H9 (cell line): Measurements from ENCODE around the gene THEMIS. TPM values are rescaled to one million over a fixed set of nuclear protein-coding genes. Genes with fewer than 3 reads are reported as not detected.

Experiments
- DNase-seq: peaks from one replicate; pipeline ENCODE4 v3.0.0-alpha.2; 2017
- H2AFZ ChIP-seq: one replicate; pipeline ENCODE4 v1.6.1; 2013; ENCODE audit warnings: mild to moderate bottlenecking, low read length, control low read depth, moderate library complexity
- H2AK5ac ChIP-seq: 2 replicates; pipeline ENCODE4 v1.6.1; 2013; ENCODE audit warnings: low read length, control low read depth, mixed read lengths; ENCODE audit not compliant: insufficient read length
- H2BK120ac ChIP-seq: one replicate; pipeline ENCODE4 v1.6.1; 2013; ENCODE audit warnings: low read depth, mild to moderate bottlenecking, low read length, control low read depth, inconsistent platforms; ENCODE audit not compliant: poor library complexity, severe bottlenecking
- H2BK12ac ChIP-seq: 2 replicates; pipeline ENCODE4 v1.6.1; 2013; ENCODE audit warnings: low read length, control low read depth, mixed read lengths, low read depth; ENCODE audit not compliant: insufficient read length
- H2BK15ac ChIP-seq: 2 replicates; pipeline ENCODE4 v1.6.1; 2013; ENCODE audit warnings: low read depth, low read length, control low read depth
- H2BK20ac ChIP-seq: one replicate; pipeline ENCODE4 v1.6.1; 2013; ENCODE audit warnings: low read depth, mild to moderate bottlenecking, low read length, control low read depth, inconsistent platforms; ENCODE audit not compliant: poor library complexity, severe bottlenecking
- H2BK5ac ChIP-seq: 2 replicates; pipeline ENCODE4 v1.6.1; 2013; ENCODE audit warnings: low read length, control low read depth, mixed read lengths; ENCODE audit not compliant: insufficient read length
- H3K14ac ChIP-seq: 2 replicates; pipeline ENCODE4 v1.6.1; 2013; ENCODE audit warnings: low read length, control low read depth; ENCODE audit not compliant: insufficient read depth
- H3K18ac ChIP-seq: 2 replicates; pipeline ENCODE4 v1.6.1; 2013; ENCODE audit warnings: low read depth, mild to moderate bottlenecking, mixed read lengths, low read length, control low read depth; ENCODE audit not compliant: insufficient read length
- H3K23ac ChIP-seq: 2 replicates; pipeline ENCODE4 v1.6.1; 2013; ENCODE audit warnings: low read length, control low read depth, mixed read lengths, low read depth; ENCODE audit not compliant: insufficient read length
- H3K23me2 ChIP-seq: 2 replicates; pipeline ENCODE4 v1.6.1; 2013; ENCODE audit warnings: low read depth, mild to moderate bottlenecking, mixed read lengths, low read length, control low read depth; ENCODE audit not compliant: insufficient read length, poor library complexity, severe bottlenecking
- H3K27ac ChIP-seq: 2 replicates; pipeline ENCODE4 v1.5.1; 2013; ENCODE audit warnings: low read length, control low read depth, mixed read lengths, low read depth; ENCODE audit not compliant: insufficient read length
- H3K27me3 ChIP-seq: 2 replicates; pipeline ENCODE4 v1.6.1; 2013; ENCODE audit warnings: low read length, control low read depth, inconsistent platforms; ENCODE audit not compliant: insufficient read depth
- H3K4ac ChIP-seq: 2 replicates; pipeline ENCODE4 v1.6.1; 2013; ENCODE audit warnings: low read depth, mild to moderate bottlenecking, control low read depth, inconsistent platforms, low read length, moderate library complexity
- H3K4me1 ChIP-seq: 2 replicates; pipeline ENCODE4 v1.6.1; 2013; ENCODE audit warnings: low read length, control low read depth, inconsistent platforms; ENCODE audit not compliant: insufficient read depth
- H3K4me2 ChIP-seq: 2 replicates; pipeline ENCODE4 v1.6.1; 2013; ENCODE audit warnings: low read length, control low read depth, mixed read lengths; ENCODE audit not compliant: insufficient read length, insufficient read depth
- H3K56ac ChIP-seq: 2 replicates; pipeline ENCODE4 v1.6.1; 2013; ENCODE audit warnings: low read depth, mild to moderate bottlenecking, mixed read lengths, low read length, control low read depth; ENCODE audit not compliant: insufficient read length
- H3K79me1 ChIP-seq: 2 replicates; pipeline ENCODE4 v1.6.1; 2013; ENCODE audit warnings: low read depth, mild to moderate bottlenecking, moderate library complexity, low read length, control low read depth, inconsistent platforms; ENCODE audit not compliant: insufficient read depth, poor library complexity, severe bottlenecking
- H3K79me2 ChIP-seq: 2 replicates; pipeline ENCODE4 v1.6.1; 2013; ENCODE audit warnings: low read length, control low read depth, inconsistent platforms; ENCODE audit not compliant: insufficient read depth
- H3K9ac ChIP-seq: 2 replicates; pipeline ENCODE4 v1.6.1; 2013; ENCODE audit warnings: low read length, control low read depth, mixed read lengths; ENCODE audit not compliant: insufficient read length; ENCODE audit errors: extremely low read depth
- H3K9me3 ChIP-seq: one replicate; pipeline ENCODE4 v1.6.1; 2013; ENCODE audit warnings: low read depth, low read length, inconsistent platforms; ENCODE audit not compliant: control insufficient read depth
- H3T11ph ChIP-seq: one replicate; pipeline ENCODE4 v1.6.1; 2013; ENCODE audit warnings: mild to moderate bottlenecking, low read length, control low read depth, inconsistent platforms
- H4K20me1 ChIP-seq: one replicate; pipeline ENCODE4 v1.6.1; 2013; ENCODE audit not compliant: control insufficient read depth, insufficient read length, insufficient read depth
- H4K5ac ChIP-seq: 2 replicates; pipeline ENCODE4 v1.6.1; 2013; ENCODE audit warnings: low read depth, mild to moderate bottlenecking, mixed read lengths, low read length, control low read depth; ENCODE audit not compliant: insufficient read length
- H4K8ac ChIP-seq: replicated peaks from 2 replicates; pipeline ENCODE4 v1.6.1; 2013; ENCODE audit warnings: low read length, control low read depth, mixed read lengths, low read depth; ENCODE audit not compliant: insufficient read length
- H4K91ac ChIP-seq: 2 replicates; pipeline ENCODE4 v1.6.1; 2013; ENCODE audit warnings: low read depth, mild to moderate bottlenecking, moderate library complexity, mixed read lengths, low read length, control low read depth; ENCODE audit not compliant: insufficient read length
- H3K27ac Mint-ChIP-seq, 3 experiments: 2 replicates in 2 of 3; 3 replicates in 1 of 3; pipeline ENCODE4 v1.8.0; 2020 to 2021; ENCODE audit warnings: mixed read lengths in 3 of 3, mild to moderate bottlenecking in 1 of 3, moderate library complexity in 1 of 3
- H3K27me3 Mint-ChIP-seq: 2 replicates; pipeline ENCODE4 v1.8.0; 2021; ENCODE audit warnings: low read depth, mild to moderate bottlenecking, moderate library complexity, mixed read lengths
- H3K36me3 Mint-ChIP-seq, 3 experiments: 2 replicates in 2 of 3; 3 replicates in 1 of 3; pipeline ENCODE4 v1.8.0; 2020 to 2021; ENCODE audit warnings: low read depth in 3 of 3, mixed read lengths in 3 of 3; ENCODE audit not compliant: insufficient read depth in 1 of 3
- H3K4me1 Mint-ChIP-seq, 2 experiments: 2 replicates each; pipeline ENCODE4 v1.8.0; 2020; ENCODE audit warnings: mixed read lengths in 2 of 2
- H3K4me3 Mint-ChIP-seq, 2 experiments: 2 replicates in 1 of 2; 3 replicates in 1 of 2; pipeline ENCODE4 v1.8.0; 2020 to 2021; ENCODE audit warnings: mild to moderate bottlenecking in 2 of 2, mixed read lengths in 2 of 2, moderate library complexity in 1 of 2
- H3K9me3 Mint-ChIP-seq, 2 experiments: 2 replicates in 1 of 2; 3 replicates in 1 of 2; pipeline ENCODE4 v1.8.0; 2020; ENCODE audit warnings: mild to moderate bottlenecking in 2 of 2, mixed read lengths in 2 of 2, moderate library complexity in 1 of 2
- WGBS: extraction: QIAGEN DNeasy Blood & Tissue Kit; methylation state at CpG from one replicate; pipeline ENCODE4 v1.1.7; 2013; ENCODE audit warnings: missing lambda C conversion rate, low lambda C conversion rate, mixed read lengths; ENCODE audit not compliant: insufficient read length; ENCODE audit errors: extremely low coverage; 5-methylcytosine and 5-hydroxymethylcytosine counted together
- long read RNA-seq: library from polyadenylated mRNA; unstranded; transcript quantifications from one replicate; pipeline ENCODE4 v2.0.0, GENCODE V29; 2020
- total RNA-seq: library from RNA; stranded (reverse); gene quantifications from 2 replicates; pipeline ENCODE4 v1.2.1, GENCODE V29; 2021
- TF ChIP-seq, protein P1 (sequence below): fragments of 200-600 bp; sonication (generic); conservative IDR thresholded peaks from 3 replicates; pipeline ENCODE4 v1.8.0; 2021; ENCODE audit warnings: antibody characterized with exemption, mild to moderate bottlenecking

THEMIS gene
- total RNA-seq: not detected in 2 replicates
- long read RNA-seq: 0 reads

DNA sequence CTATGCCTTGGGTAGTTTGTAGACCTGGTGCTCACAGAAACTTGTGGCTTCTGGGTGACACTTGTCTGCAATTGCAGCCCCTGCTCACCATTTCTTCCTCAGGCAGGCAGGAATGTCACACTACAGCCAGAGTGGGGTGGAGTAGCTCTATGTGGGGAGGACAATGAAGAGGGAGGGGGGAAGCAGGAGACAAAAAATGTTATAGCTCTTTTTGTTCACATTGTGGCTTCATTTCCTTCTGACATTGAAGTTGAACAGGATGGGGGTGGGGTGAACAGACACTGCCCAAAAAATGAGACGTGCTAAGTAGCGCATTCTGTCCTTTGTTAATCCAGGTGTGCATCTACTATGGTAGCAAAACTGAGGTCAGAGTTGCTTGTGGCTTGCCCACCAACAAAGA is at the start of gene THEMIS:
Gene THEMIS (minus strand): TSS at position 124 of the 400 bp plus-strand sequence. CDS start 126 bp downstream, outside the sequence.
- TF ChIP-seq, protein P1, sequence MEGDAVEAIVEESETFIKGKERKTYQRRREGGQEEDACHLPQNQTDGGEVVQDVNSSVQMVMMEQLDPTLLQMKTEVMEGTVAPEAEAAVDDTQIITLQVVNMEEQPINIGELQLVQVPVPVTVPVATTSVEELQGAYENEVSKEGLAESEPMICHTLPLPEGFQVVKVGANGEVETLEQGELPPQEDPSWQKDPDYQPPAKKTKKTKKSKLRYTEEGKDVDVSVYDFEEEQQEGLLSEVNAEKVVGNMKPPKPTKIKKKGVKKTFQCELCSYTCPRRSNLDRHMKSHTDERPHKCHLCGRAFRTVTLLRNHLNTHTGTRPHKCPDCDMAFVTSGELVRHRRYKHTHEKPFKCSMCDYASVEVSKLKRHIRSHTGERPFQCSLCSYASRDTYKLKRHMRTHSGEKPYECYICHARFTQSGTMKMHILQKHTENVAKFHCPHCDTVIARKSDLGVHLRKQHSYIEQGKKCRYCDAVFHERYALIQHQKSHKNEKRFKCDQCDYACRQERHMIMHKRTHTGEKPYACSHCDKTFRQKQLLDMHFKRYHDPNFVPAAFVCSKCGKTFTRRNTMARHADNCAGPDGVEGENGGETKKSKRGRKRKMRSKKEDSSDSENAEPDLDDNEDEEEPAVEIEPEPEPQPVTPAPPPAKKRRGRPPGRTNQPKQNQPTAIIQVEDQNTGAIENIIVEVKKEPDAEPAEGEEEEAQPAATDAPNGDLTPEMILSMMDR: no peak
- no peaks in the 10 kb centered on the region for H3K79me2 ChIP-seq
- no peak within 1 kb of the TSS for H3T11ph ChIP-seq
- H3K18ac ChIP-seq: no peak within 1 kb of the TSS
- no peaks in the 10 kb centered on the region for H3K27me3 Mint-ChIP-seq
- H3K27ac ChIP-seq: no peak within 1 kb of the TSS
- no peaks in the 10 kb centered on the region for H3K27me3 ChIP-seq
- H3K4ac ChIP-seq: no peak within 1 kb of the TSS
- no peak within 1 kb of the TSS for H2BK12ac ChIP-seq
- no peak within 1 kb of the TSS for H3K4me2 ChIP-seq
- H4K20me1 ChIP-seq: no peaks in the 10 kb centered on the region
- no peak within 1 kb of the TSS for H4K8ac ChIP-seq
- H3K14ac ChIP-seq: no peak within 1 kb of the TSS
- no peak within 1 kb of the TSS for H2BK5ac ChIP-seq
- H3K56ac ChIP-seq: no peak within 1 kb of the TSS
- no peaks in the 10 kb centered on the region for H3K9me3 Mint-ChIP-seq
- no peaks in the 10 kb centered on the region for H3K23me2 ChIP-seq
- no peak within 1 kb of the TSS for H3K9ac ChIP-seq
- H3K4me1 Mint-ChIP-seq: peaks cover 4 to 11% of the 10 kb centered on the region in 2 experiments; a peak in 3 of 4 replicates
- H4K5ac ChIP-seq: no peak within 1 kb of the TSS
- H2AK5ac ChIP-seq: no peak within 1 kb of the TSS
- H3K4me3 Mint-ChIP-seq: no peak within 1 kb of the TSS
- H2BK15ac ChIP-seq: no peak within 1 kb of the TSS
- H2AFZ ChIP-seq: no peak within 1 kb of the TSS
- no peak for DNase-seq
- H2BK120ac ChIP-seq: no peak within 1 kb of the TSS
- no peaks in the 10 kb centered on the region for H3K36me3 Mint-ChIP-seq
- H4K91ac ChIP-seq: no peak within 1 kb of the TSS
- no peaks in the 10 kb centered on the region for H3K4me1 ChIP-seq
- peak within 1 kb of the TSS in 1 of 3 experiments; percentile 66; a peak in 1 of 7 replicates for H3K27ac Mint-ChIP-seq
- WGBS: no CpG with 5 or more reads among the region's 2 CpGs
- no peaks in the 10 kb centered on the region for H3K9me3 ChIP-seq
- H3K79me1 ChIP-seq: no peaks in the 10 kb centered on the region
- no peak within 1 kb of the TSS for H3K23ac ChIP-seq
- no peak within 1 kb of the TSS for H2BK20ac ChIP-seq
